SK-N-SH treated with all-trans-retinoic acid at 6 μM for 48 hours (cell line): ENCODE results near the gene SRGAP2C.
"Not testable (repeated sequence)": the region's sequence is repeated elsewhere in the genome, so short reads cannot be mapped to it uniquely, and the experiment has no call there.

ENCODE experiments used
- ARNTL ChIP-seq: fragments of 450-650 bp; formaldehyde crosslinking; IDR thresholded peaks from 2 replicates; pipeline ENCODE4 v1.5.0; 2020; ENCODE audit warnings: low read depth, mild to moderate bottlenecking, moderate library complexity, borderline replicate concordance
- ESRRG ChIP-seq: fragments of 250-450 bp; sonication (Bioruptor Pico); IDR thresholded peaks from 2 replicates; pipeline ENCODE4 v1.6.1; 2021; ENCODE audit warnings: mild to moderate bottlenecking
- OSR1 ChIP-seq: fragments of 250-450 bp; sonication (Bioruptor Pico); IDR thresholded peaks from 2 replicates; pipeline ENCODE4 v1.8.0; 2022; ENCODE audit warnings: moderate library complexity, mild to moderate bottlenecking, inconsistent platforms
- PPARA ChIP-seq: fragments of 250-450 bp; sonication (Bioruptor Pico); IDR thresholded peaks from 2 replicates; pipeline ENCODE4 v1.5.0; 2020; ENCODE audit warnings: mild to moderate bottlenecking, borderline replicate concordance
- RARB ChIP-seq: fragments of 250-450 bp; sonication (Bioruptor Pico); IDR thresholded peaks from 2 replicates; pipeline ENCODE4 v1.8.0; 2021; ENCODE audit warnings: mild to moderate bottlenecking, moderate library complexity
- TOX ChIP-seq: fragments of 250-450 bp; sonication (Bioruptor Pico); IDR thresholded peaks from 2 replicates; pipeline ENCODE4 v1.8.0; 2021; ENCODE audit warnings: mild to moderate bottlenecking, moderate library complexity, borderline replicate concordance
- ZFP30 ChIP-seq: fragments of 450-650 bp; formaldehyde crosslinking; IDR thresholded peaks from 2 replicates; pipeline ENCODE4 v1.5.0; 2022; ENCODE audit warnings: mild to moderate bottlenecking, moderate library complexity
- ZNF70 ChIP-seq: fragments of 450-650 bp; formaldehyde crosslinking; IDR thresholded peaks from 2 replicates; pipeline ENCODE4 v1.5.0; 2020; ENCODE audit warnings: mild to moderate bottlenecking, moderate library complexity
- ZNF8 ChIP-seq: fragments of 450-650 bp; formaldehyde crosslinking; IDR thresholded peaks from 2 replicates; pipeline ENCODE4 v1.5.0; 2020; ENCODE audit warnings: mild to moderate bottlenecking, moderate library complexity
- TF ChIP-seq, protein P1 (sequence below): fragments of 250-450 bp; sonication (Bioruptor Pico); IDR thresholded peaks from 2 replicates; pipeline ENCODE4 v1.5.0; 2020; ENCODE audit warnings: mild to moderate bottlenecking, moderate library complexity
- TF ChIP-seq, protein P2 (sequence below): fragments of 250-450 bp; sonication (Bioruptor Pico); IDR thresholded peaks from 2 replicates; pipeline ENCODE4 v1.8.0; 2020; ENCODE audit warnings: mild to moderate bottlenecking, moderate library complexity, borderline replicate concordance
- TF ChIP-seq, protein P3 (sequence below): fragments of 250-450 bp; sonication (Bioruptor Pico); IDR thresholded peaks from 2 replicates; pipeline ENCODE4 v1.5.1; 2021; ENCODE audit warnings: mild to moderate bottlenecking, moderate library complexity
- TF ChIP-seq, protein P4 (sequence below): fragments of 250-450 bp; sonication (Bioruptor Pico); IDR thresholded peaks from 2 replicates; pipeline ENCODE4 v1.5.1; 2020; ENCODE audit warnings: low read depth, mild to moderate bottlenecking, moderate library complexity

DNA sequence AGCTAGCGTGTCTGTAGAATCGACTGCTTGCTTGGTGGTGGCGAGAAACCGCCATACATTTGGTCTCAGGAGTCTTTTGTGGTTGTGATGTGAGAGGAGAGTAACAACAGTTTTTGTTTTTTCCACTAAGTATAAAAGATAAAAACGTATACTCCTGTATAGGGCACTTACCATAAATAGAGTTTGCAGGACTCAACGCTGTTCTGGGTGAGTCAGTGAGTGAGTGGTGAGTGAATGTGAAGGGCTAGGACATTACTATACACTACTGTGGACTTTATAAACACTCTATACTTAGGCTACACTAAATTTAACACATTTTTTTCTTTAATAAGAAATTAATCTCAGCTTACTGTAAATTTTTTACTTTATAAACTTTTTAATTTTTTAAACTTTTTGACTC lies 44.4 kb upstream of the SRGAP2C start:
- TF ChIP-seq, protein P1, sequence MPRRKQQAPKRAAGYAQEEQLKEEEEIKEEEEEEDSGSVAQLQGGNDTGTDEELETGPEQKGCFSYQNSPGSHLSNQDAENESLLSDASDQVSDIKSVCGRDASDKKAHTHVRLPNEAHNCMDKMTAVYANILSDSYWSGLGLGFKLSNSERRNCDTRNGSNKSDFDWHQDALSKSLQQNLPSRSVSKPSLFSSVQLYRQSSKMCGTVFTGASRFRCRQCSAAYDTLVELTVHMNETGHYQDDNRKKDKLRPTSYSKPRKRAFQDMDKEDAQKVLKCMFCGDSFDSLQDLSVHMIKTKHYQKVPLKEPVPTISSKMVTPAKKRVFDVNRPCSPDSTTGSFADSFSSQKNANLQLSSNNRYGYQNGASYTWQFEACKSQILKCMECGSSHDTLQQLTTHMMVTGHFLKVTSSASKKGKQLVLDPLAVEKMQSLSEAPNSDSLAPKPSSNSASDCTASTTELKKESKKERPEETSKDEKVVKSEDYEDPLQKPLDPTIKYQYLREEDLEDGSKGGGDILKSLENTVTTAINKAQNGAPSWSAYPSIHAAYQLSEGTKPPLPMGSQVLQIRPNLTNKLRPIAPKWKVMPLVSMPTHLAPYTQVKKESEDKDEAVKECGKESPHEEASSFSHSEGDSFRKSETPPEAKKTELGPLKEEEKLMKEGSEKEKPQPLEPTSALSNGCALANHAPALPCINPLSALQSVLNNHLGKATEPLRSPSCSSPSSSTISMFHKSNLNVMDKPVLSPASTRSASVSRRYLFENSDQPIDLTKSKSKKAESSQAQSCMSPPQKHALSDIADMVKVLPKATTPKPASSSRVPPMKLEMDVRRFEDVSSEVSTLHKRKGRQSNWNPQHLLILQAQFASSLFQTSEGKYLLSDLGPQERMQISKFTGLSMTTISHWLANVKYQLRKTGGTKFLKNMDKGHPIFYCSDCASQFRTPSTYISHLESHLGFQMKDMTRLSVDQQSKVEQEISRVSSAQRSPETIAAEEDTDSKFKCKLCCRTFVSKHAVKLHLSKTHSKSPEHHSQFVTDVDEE = not testable (repeated sequence)
- TF ChIP-seq, protein P2, sequence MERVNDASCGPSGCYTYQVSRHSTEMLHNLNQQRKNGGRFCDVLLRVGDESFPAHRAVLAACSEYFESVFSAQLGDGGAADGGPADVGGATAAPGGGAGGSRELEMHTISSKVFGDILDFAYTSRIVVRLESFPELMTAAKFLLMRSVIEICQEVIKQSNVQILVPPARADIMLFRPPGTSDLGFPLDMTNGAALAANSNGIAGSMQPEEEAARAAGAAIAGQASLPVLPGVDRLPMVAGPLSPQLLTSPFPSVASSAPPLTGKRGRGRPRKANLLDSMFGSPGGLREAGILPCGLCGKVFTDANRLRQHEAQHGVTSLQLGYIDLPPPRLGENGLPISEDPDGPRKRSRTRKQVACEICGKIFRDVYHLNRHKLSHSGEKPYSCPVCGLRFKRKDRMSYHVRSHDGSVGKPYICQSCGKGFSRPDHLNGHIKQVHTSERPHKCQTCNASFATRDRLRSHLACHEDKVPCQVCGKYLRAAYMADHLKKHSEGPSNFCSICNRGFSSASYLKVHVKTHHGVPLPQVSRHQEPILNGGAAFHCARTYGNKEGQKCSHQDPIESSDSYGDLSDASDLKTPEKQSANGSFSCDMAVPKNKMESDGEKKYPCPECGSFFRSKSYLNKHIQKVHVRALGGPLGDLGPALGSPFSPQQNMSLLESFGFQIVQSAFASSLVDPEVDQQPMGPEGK = not testable (repeated sequence)
- not testable (repeated sequence) for TF ChIP-seq OSR1 (CRISPR knock-in tag); ZNF8 (CRISPR knock-in tag); ARNTL (CRISPR knock-in tag); ZNF70 (CRISPR knock-in tag); TOX (CRISPR knock-in tag); ZFP30; PPARA (CRISPR knock-in tag); ESRRG (CRISPR knock-in tag); RARB (CRISPR knock-in tag)
- TF ChIP-seq, protein P3, sequence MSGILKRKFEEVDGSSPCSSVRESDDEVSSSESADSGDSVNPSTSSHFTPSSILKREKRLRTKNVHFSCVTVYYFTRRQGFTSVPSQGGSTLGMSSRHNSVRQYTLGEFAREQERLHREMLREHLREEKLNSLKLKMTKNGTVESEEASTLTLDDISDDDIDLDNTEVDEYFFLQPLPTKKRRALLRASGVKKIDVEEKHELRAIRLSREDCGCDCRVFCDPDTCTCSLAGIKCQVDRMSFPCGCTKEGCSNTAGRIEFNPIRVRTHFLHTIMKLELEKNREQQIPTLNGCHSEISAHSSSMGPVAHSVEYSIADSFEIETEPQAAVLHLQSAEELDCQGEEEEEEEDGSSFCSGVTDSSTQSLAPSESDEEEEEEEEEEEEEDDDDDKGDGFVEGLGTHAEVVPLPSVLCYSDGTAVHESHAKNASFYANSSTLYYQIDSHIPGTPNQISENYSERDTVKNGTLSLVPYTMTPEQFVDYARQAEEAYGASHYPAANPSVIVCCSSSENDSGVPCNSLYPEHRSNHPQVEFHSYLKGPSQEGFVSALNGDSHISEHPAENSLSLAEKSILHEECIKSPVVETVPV (CRISPR knock-in tag) = not testable (repeated sequence)
- TF ChIP-seq, protein P4, sequence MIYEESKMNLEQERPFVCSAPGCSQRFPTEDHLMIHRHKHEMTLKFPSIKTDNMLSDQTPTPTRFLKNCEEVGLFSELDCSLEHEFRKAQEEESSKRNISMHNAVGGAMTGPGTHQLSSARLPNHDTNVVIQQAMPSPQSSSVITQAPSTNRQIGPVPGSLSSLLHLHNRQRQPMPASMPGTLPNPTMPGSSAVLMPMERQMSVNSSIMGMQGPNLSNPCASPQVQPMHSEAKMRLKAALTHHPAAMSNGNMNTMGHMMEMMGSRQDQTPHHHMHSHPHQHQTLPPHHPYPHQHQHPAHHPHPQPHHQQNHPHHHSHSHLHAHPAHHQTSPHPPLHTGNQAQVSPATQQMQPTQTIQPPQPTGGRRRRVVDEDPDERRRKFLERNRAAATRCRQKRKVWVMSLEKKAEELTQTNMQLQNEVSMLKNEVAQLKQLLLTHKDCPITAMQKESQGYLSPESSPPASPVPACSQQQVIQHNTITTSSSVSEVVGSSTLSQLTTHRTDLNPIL = not testable (repeated sequence)
